Gastroesophageal sphincter (tissue), 4 donors: ENCODE data around the gene PSD. TPM values are rescaled to one million over a fixed set of nuclear protein-coding genes. Genes with fewer than 3 reads are reported as not detected.

Experiments used
- ATAC-seq: fragments of 150-250 bp; one replicate; pipeline ENCODE4 v1.9.1; 2016; ENCODE audit warnings: mild to moderate bottlenecking, moderate library complexity
- H3K27ac ChIP-seq, 4 donors: fragments of 200-600 bp; sonication (generic) in 3 of 4; 1 replicate in 3 of 4; 2 replicates in 1 of 4; pipeline ENCODE4 v1.5.1; 2016 to 2019
- H3K27me3 ChIP-seq: fragments of 200-600 bp; sonication (generic); one replicate; pipeline ENCODE4 v1.5.1; 2019
- H3K36me3 ChIP-seq, 2 donors: fragments of 200-600 bp; sonication (generic); one replicate each; pipeline ENCODE4 v1.5.1; 2019; ENCODE audit warnings: control low read depth in 1 of 2
- H3K4me1 ChIP-seq, 3 donors: fragments of 200-600 bp; sonication (generic); 1 replicate in 2 of 3; 2 replicates in 1 of 3; pipeline ENCODE4 v1.5.1; 2016 to 2019; ENCODE audit warnings: control low read depth in 2 of 3
- H3K4me3 ChIP-seq, 2 donors: fragments of 200-600 bp; sonication (generic); one replicate each; pipeline ENCODE4 v1.5.1; 2019; ENCODE audit warnings: mild to moderate bottlenecking in 1 of 2, moderate library complexity in 1 of 2
- H3K9me3 ChIP-seq, 3 donors: fragments of 200-600 bp; sonication (generic); one replicate each; pipeline ENCODE4 v1.5.1; 2017 to 2019; ENCODE audit warnings: control low read depth in 2 of 3
- CTCF ChIP-seq, 4 experiments: fragments of 200-600 bp in 2 of 4; fragments of 450-650 bp in 2 of 4; sonication (generic) in 1 of 4; IDR thresholded peaks; one replicate each; pipeline ENCODE4 v1.5.1; 2017 to 2019; ENCODE audit warnings: antibody characterized with exemption in 4 of 4, mild to moderate bottlenecking in 2 of 4, moderate library complexity in 2 of 4
- EP300 ChIP-seq: sonication (generic); formaldehyde crosslinking; IDR thresholded peaks from one replicate; pipeline ENCODE4 v1.6.1; 2017; ENCODE audit warnings: antibody characterized with exemption, mild to moderate bottlenecking
- POLR2A ChIP-seq, 2 donors: fragments of 450-650 bp; IDR thresholded peaks; one replicate each; pipeline ENCODE4 v1.6.1; 2017; ENCODE audit warnings: antibody characterized with exemption in 2 of 2, mild to moderate bottlenecking in 2 of 2, moderate library complexity in 1 of 2
- POLR2AphosphoS5 ChIP-seq: sonication (generic); formaldehyde crosslinking; IDR thresholded peaks from one replicate; pipeline ENCODE4 v1.6.1; 2017; ENCODE audit warnings: antibody characterized with exemption
- WGBS, 2 donors: methylation state at CpG; one replicate each; pipeline ENCODE4 v1.1.5; 2018; ENCODE audit warnings: low coverage in 1 of 2; 5-methylcytosine and 5-hydroxymethylcytosine counted together
- total RNA-seq, 4 donors: library from RNA; depleted of rRNA; stranded (reverse); fragments of >200 nt; gene quantifications; one replicate each; pipeline ENCODE4 v1.1.0, GENCODE V29; 2016

Gene PSD
- total RNA-seq, 4 donors from 2014 or later, result 28.6 to 195 (median 41.4) TPM

GRCh38 chr10:102394801-102395399 is 23.7 kb downstream of the PSD start:
- peak overlapping the region; percentile 48 to 73 for H3K4me3 ChIP-seq
- H3K36me3 ChIP-seq, result peaks cover 0 to 21% of the 10 kb centered on the region in 2 donors
- H3K27ac ChIP-seq, result peak overlapping the region; percentile 86 to 98 (median 94)
- 0% methylated on average over 1 to 11 of the region's 35 CpGs for WGBS, 2 donors
- TF ChIP-seq POLR2AphosphoS5 (no peak), EP300 (no peak), CTCF (IDR thresholded peaks at IDR 0.05) (no peak), POLR2A (IDR thresholded peaks at IDR 0.05) (no peak)
- no peak for ATAC-seq
- H3K4me1 ChIP-seq, result peaks cover 0 to 60% (median 28%) of the 10 kb centered on the region in 3 donors
- no peaks in the 10 kb centered on the region for H3K9me3 ChIP-seq
- H3K27me3 ChIP-seq, result no peaks in the 10 kb centered on the region

- H3K27ac ChIP-seq, result peak overlapping the region; percentile 86 to 98 (median 94)
- TF ChIP-seq CTCF (IDR thresholded peaks at IDR 0.05) (peak in 2 of 4 experiments; percentile 98 to 99), POLR2A (IDR thresholded peaks at IDR 0.05) (peak; percentile 76 to 79), POLR2AphosphoS5 (peak; percentile 77), EP300 (no peak)
- 0% methylated on average over 7 of the region's 71 CpGs; no CpG with 5 or more reads in 1 of the 2 donors for WGBS, 2 donors
- H3K27me3 ChIP-seq, result no peaks in the 10 kb centered on the region
- H3K4me1 ChIP-seq, result peaks cover 0 to 54% (median 24%) of the 10 kb centered on the region in 3 donors
- no peaks in the 10 kb centered on the region for H3K9me3 ChIP-seq
- H3K36me3 ChIP-seq, result peaks cover 0 to 21% of the 10 kb centered on the region in 2 donors
- ATAC-seq, result peak; percentile 92
- peak overlapping the region; percentile 48 to 73 for H3K4me3 ChIP-seq
Measured at GRCh38 chr10:102394079-102394800, 24.3 kb downstream of the PSD start.

- Histone ChIP-seq H3K36me3 (peaks cover 0 to 19% of the 10 kb centered on the region in 2 donors), H3K4me1 (peaks cover 0 to 47% (median 17%) of the 10 kb centered on the region in 3 donors), H3K27ac (peak overlapping the region; percentile 86 to 98 (median 94)), H3K27me3 (no peaks in the 10 kb centered on the region), H3K4me3 (peak overlapping the region; percentile 48 to 73), H3K9me3 (no peaks in the 10 kb centered on the region)
- WGBS, 2 donors, result 36 to 49% methylated on average over 12 to 19 of the region's 30 CpGs
- TF ChIP-seq POLR2A (IDR thresholded peaks at IDR 0.05) (no peak), POLR2AphosphoS5 (no peak), EP300 (no peak), CTCF (IDR thresholded peaks at IDR 0.05) (peak in 2 of 4 experiments; percentile 96 to 98)
- ATAC-seq, result no peak
Measured at GRCh38 chr10:102393411-102394078, 25.0 kb downstream of the PSD start.

GRCh38 chr10:102392306-102392705 is 26.3 kb downstream of the PSD start:
- Histone ChIP-seq H3K27ac (no peak overlapping the region), H3K4me1 (peaks cover 0 to 35% (median 16%) of the 10 kb centered on the region in 3 donors), H3K9me3 (no peaks in the 10 kb centered on the region), H3K36me3 (peaks cover 0 to 6% of the 10 kb centered on the region in 2 donors), H3K4me3 (no peak overlapping the region), H3K27me3 (no peaks in the 10 kb centered on the region)
- no peak for ATAC-seq
- no peak for TF ChIP-seq POLR2A (IDR thresholded peaks at IDR 0.05)
- WGBS, 2 donors, result 90 to 95% methylated on average over 2 to 4 of the region's 5 CpGs

GRCh38 chr10:102389894-102390293 is 28.7 kb downstream of the PSD start:
- TF ChIP-seq POLR2A (IDR thresholded peaks at IDR 0.05) (no peak), POLR2AphosphoS5 (no peak), EP300 (no peak), CTCF (IDR thresholded peaks at IDR 0.05) (no peak)
- no peaks in the 10 kb centered on the region for H3K36me3 ChIP-seq
- no peaks in the 10 kb centered on the region for H3K27me3 ChIP-seq
- ATAC-seq, result no peak
- H3K27ac ChIP-seq, result no peak overlapping the region
- 80 to 86% methylated on average over 3 of the region's 3 CpGs for WGBS, 2 donors
- no peaks in the 10 kb centered on the region for H3K9me3 ChIP-seq
- peaks cover 0 to 24% (median 4%) of the 10 kb centered on the region in 3 donors for H3K4me1 ChIP-seq
- no peak overlapping the region for H3K4me3 ChIP-seq
